RWPE2 (cell line): ENCODE data around the gene INPP5A.

Experiments used
- ATAC-seq: fragments of 200-7000 bp; cut with Tn5 transposase; 3 replicates; pipeline ENCODE4 v1.9.1; 2021; ENCODE audit warnings: low read depth
- DNase-seq: peaks from one replicate; pipeline ENCODE4 v3.0.0-alpha.2; 2020; ENCODE audit warnings: low spot score
- H3K27ac ChIP-seq: fragments of 450-650 bp; 2 replicates; pipeline ENCODE4 v1.5.1; 2017; ENCODE audit warnings: mild to moderate bottlenecking; ENCODE audit not compliant: poor library complexity, severe bottlenecking
- H3K27me3 ChIP-seq: fragments of 250-450 bp; sonication (Bioruptor Pico); 2 replicates; pipeline ENCODE4 v1.5.1; 2021; ENCODE audit warnings: mild to moderate bottlenecking, moderate library complexity; ENCODE audit not compliant: insufficient read depth, poor library complexity, severe bottlenecking
- H3K36me3 ChIP-seq: fragments of 250-450 bp; sonication (Bioruptor Pico); 2 replicates; pipeline ENCODE4 v1.5.1; 2020; ENCODE audit warnings: low read depth, mild to moderate bottlenecking, moderate library complexity
- H3K4me1 ChIP-seq: fragments of 250-450 bp; sonication (Bioruptor Pico); 2 replicates; pipeline ENCODE4 v1.5.1; 2021; ENCODE audit warnings: mild to moderate bottlenecking, moderate library complexity; ENCODE audit not compliant: insufficient read depth, poor library complexity, severe bottlenecking
- H3K4me3 ChIP-seq: fragments of 250-450 bp; sonication (Bioruptor Pico); 2 replicates; pipeline ENCODE4 v1.5.1; 2021; ENCODE audit warnings: mild to moderate bottlenecking, moderate library complexity; ENCODE audit not compliant: severe bottlenecking
- H3K9me3 ChIP-seq: fragments of 250-450 bp; sonication (Bioruptor Pico); 2 replicates; pipeline ENCODE4 v1.5.1; 2021; ENCODE audit warnings: mild to moderate bottlenecking, moderate library complexity; ENCODE audit not compliant: severe bottlenecking
- TF ChIP-seq, protein P1 (sequence below): fragments of 450-650 bp; IDR thresholded peaks from one replicate; pipeline ENCODE4 v1.5.1; 2017; ENCODE audit warnings: mild to moderate bottlenecking, moderate library complexity; ENCODE audit not compliant: poor library complexity, severe bottlenecking

Gene INPP5A

DNA sequence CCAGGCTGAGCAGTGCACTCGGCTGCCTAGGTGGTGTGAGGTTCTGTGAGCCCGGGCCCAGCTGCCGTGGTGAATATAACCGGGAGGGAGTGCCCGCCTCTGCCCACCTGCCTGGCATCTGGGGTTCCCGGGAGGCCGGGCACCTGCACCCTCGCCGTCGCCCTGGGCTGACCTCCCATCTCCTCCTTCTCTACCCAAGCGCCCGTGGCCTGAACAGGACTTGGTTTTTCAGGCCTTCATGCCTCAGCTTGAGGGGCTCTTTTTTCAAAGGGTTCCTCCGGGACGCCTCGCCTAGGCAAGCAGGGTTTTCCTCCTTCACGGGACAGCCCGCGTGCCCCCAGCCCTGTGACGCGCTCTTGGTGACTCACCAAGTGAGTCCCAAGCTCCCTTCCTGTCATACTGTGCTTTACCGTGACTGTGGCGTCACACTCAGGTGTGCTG, 9.9 kb downstream of the INPP5A start:
- Histone ChIP-seq H3K9me3 (no peaks in the 10 kb centered on the region), H3K27me3 (no peaks in the 10 kb centered on the region), H3K4me3 (no peak overlapping the region), H3K36me3 (no peaks in the 10 kb centered on the region), H3K4me1 (no peaks in the 10 kb centered on the region), H3K27ac (no peak overlapping the region)
- no peak for ATAC-seq
- TF ChIP-seq, protein P1, sequence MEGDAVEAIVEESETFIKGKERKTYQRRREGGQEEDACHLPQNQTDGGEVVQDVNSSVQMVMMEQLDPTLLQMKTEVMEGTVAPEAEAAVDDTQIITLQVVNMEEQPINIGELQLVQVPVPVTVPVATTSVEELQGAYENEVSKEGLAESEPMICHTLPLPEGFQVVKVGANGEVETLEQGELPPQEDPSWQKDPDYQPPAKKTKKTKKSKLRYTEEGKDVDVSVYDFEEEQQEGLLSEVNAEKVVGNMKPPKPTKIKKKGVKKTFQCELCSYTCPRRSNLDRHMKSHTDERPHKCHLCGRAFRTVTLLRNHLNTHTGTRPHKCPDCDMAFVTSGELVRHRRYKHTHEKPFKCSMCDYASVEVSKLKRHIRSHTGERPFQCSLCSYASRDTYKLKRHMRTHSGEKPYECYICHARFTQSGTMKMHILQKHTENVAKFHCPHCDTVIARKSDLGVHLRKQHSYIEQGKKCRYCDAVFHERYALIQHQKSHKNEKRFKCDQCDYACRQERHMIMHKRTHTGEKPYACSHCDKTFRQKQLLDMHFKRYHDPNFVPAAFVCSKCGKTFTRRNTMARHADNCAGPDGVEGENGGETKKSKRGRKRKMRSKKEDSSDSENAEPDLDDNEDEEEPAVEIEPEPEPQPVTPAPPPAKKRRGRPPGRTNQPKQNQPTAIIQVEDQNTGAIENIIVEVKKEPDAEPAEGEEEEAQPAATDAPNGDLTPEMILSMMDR = no peak
- DNase-seq = no peak

DNA sequence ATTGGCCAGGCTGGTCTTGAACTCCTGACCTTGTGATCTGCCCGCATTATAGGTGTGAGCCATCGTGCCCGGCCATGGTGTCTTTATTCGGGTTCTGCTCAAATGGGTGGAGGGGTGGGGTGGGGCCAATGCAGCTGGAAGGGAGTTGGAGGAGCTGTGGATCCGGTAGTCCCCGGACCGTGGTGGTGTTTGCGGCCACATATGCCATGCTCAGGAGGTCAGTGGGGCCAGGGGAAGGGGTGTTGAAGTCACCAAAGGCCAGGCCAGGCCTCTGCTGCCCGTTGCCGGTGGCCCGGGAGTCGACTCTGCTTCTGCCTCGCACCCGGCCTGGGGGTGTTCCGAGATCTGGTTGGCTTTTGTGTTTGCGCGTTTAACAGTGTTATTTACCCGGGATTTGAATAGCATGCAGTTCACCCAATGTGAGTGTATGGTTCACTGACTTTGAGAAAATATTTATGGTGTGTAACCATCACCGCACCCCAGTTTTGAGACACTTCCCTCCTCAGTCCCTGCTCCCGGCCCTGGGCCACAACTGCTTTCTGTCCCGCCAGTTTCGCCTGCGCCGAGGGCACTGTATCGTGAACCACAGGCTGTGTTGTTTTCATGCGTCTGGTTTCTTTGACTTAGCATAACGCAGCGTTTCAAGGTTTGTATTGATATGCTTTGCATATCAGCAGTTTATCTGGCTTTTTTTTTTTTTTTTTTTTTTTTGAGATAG, 10.7 kb downstream of the INPP5A start:
- DNase-seq (no peak), ATAC-seq (no peak)
- TF ChIP-seq, protein P1 = no peak
- H3K4me3 ChIP-seq = no peak overlapping the region
- no peaks in the 10 kb centered on the region for H3K27me3 ChIP-seq
- no peak overlapping the region for H3K27ac ChIP-seq
- H3K9me3 ChIP-seq = no peaks in the 10 kb centered on the region
- H3K4me1 ChIP-seq = no peaks in the 10 kb centered on the region
- no peaks in the 10 kb centered on the region for H3K36me3 ChIP-seq

DNA sequence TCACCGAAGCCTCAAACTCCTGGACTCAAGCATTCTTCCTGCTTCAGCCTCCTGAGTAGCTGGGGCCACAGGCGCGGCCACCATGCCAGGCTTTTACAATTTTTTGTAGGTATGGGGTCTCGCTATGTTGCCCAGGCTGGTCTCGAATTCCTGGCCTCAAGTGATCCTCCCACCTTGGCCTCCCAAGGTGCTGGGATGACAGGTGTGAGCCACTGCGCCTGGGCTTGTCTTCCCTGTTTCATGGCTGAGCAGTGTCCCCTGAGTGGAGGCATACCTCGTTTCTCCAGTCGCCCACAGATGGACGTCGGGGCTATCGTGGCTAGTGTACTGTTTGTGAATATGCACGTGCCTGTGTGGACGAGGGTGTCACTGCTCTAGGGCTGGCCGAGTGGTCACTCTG, 11.3 kb downstream of the INPP5A start:
- H3K36me3 ChIP-seq = no peaks in the 10 kb centered on the region
- TF ChIP-seq, protein P1 = no peak
- ATAC-seq (no peak), DNase-seq (no peak)
- H3K27me3 ChIP-seq = no peaks in the 10 kb centered on the region
- H3K27ac ChIP-seq = no peak overlapping the region
- H3K9me3 ChIP-seq = no peaks in the 10 kb centered on the region
- no peaks in the 10 kb centered on the region for H3K4me1 ChIP-seq
- H3K4me3 ChIP-seq = no peak overlapping the region

DNA sequence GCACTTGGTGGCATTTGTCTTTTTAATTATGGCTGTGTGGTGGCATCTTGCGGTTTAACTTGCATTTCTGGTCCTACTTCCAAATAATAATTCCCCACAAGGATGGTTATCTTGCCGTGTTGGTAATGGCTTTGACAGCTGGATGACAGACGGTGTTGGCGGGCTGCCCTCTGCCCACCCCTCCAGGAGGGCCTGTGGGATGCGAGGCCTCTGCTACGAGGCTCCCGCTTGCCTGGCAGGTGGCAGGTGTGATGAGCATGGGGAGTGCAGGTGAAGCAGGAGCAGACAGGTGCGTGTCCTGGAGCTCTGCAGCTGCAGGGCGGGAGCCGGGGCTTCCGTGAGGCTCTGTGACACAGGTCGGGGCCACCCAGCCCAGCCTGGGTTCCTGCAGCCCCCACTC, 11.8 kb downstream of the INPP5A start:
- no peaks in the 10 kb centered on the region for H3K27me3 ChIP-seq
- H3K9me3 ChIP-seq = no peaks in the 10 kb centered on the region
- H3K4me3 ChIP-seq = no peak overlapping the region
- no peaks in the 10 kb centered on the region for H3K36me3 ChIP-seq
- no peaks in the 10 kb centered on the region for H3K4me1 ChIP-seq
- no peak for DNase-seq
- TF ChIP-seq, protein P1 = no peak
- no peak overlapping the region for H3K27ac ChIP-seq
- no peak for ATAC-seq

DNA sequence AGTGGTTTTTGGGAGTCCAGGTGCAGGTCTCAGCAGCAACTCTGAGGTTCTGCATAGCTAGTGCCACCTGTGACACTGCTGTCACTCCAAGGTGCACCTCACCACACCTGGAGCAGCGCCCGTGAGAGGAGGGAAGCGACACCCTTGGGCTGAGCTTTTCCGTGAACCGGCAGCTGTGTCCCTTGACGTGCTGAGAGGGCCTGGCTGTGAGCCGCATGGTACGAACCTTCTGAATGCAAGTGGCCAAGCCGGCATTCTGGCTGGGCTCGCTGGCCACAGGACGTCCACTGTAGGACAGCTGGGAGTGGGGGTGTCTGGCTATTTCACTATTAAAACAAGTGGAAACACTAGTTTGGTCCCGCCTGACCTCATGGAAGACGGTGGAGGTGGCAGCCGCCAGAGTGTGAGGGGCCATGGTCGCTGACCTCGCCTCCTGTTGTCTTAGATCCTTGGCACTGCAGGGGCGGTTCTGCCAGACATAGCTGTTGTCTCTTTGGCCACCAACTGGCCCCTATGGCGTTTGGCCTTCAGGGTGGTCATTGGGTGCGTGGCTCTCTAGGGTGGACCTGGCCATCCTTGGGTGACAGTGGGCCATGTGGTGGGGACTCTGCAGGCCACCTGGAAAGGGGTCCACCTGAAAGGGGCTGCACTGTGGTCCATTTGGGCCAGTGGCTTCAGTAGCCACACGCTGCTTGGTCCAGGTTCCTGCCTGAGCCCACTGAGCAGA, 12.9 kb downstream of the INPP5A start:
- DNase-seq = no peak
- no peaks in the 10 kb centered on the region for H3K27me3 ChIP-seq

More for the DNA sequence above, 12.9 kb downstream of the INPP5A start:
- TF ChIP-seq, protein P1 = no peak
- Histone ChIP-seq H3K9me3 (no peaks in the 10 kb centered on the region), H3K4me3 (no peak overlapping the region), H3K36me3 (no peaks in the 10 kb centered on the region), H3K4me1 (no peaks in the 10 kb centered on the region), H3K27ac (no peak overlapping the region)
- ATAC-seq = no peak
